IMR-90 (cell line): ENCODE data around the gene ZNF831. TPM values are rescaled to one million over a fixed set of nuclear protein-coding genes. Genes with fewer than 3 reads are reported as not detected.

Experiments
- ATAC-seq: fragments of 200-7000 bp; cut with Tn5 transposase; 2 replicates; pipeline ENCODE4 v1.9.1; 2020; ENCODE audit warnings: low read depth, mild to moderate bottlenecking, moderate library complexity
- BruUV-seq: library from RNA; stranded (reverse); fragments of 400-500 nt; replicated peaks from 2 replicates; lab custom pipeline; 2021; lab: Mats Ljungman, UMichigan
- CTCF ChIA-PET: fragments of 300-600 bp; formaldehyde crosslinking; extraction: SDS; loops from one replicate; lab custom pipeline; 2021; ENCODE audit warnings: antibody characterized with exemption; lab: Yijun Ruan, JAX
- POLR2A ChIA-PET: fragments of 300-600 bp; sonication (Branson Sonifier 250); formaldehyde crosslinking; loops from one replicate; lab custom pipeline; 2022; ENCODE audit warnings: antibody characterized with exemption; ENCODE audit not compliant: unreplicated experiment; lab: Charles Lee
- DNase-seq: peaks from one replicate; pipeline ENCODE4 v3.0.0; 2013
- H2AFZ ChIP-seq: replicated peaks from 2 replicates; pipeline ENCODE3; 2013; ENCODE audit warnings: low read length, mild to moderate bottlenecking; ENCODE audit not compliant: poor library complexity
- H2AK5ac ChIP-seq: 2 replicates; pipeline ENCODE4 v1.6.1; 2013; ENCODE audit warnings: low read depth, low read length, inconsistent platforms
- H2AK9ac ChIP-seq: replicated peaks from 2 replicates; pipeline ENCODE3; 2013; ENCODE audit warnings: mild to moderate bottlenecking, low read depth, low read length, moderate library complexity; ENCODE audit not compliant: poor library complexity
- H2BK120ac ChIP-seq: 2 replicates; pipeline ENCODE4 v1.6.1; 2013; ENCODE audit warnings: low read depth, low read length, inconsistent platforms
- H2BK15ac ChIP-seq: 3 replicates; pipeline ENCODE4 v1.6.1; 2013; ENCODE audit warnings: low read depth, low read length, inconsistent platforms
- H2BK20ac ChIP-seq: 2 replicates; pipeline ENCODE4 v1.6.1; 2013; ENCODE audit warnings: low read depth, mild to moderate bottlenecking, inconsistent platforms, low read length, moderate library complexity
- H2BK5ac ChIP-seq: 2 replicates; pipeline ENCODE4 v1.6.1; 2013; ENCODE audit warnings: mild to moderate bottlenecking, low read depth, low read length, inconsistent platforms; ENCODE audit not compliant: poor library complexity, severe bottlenecking
- H3K14ac ChIP-seq: replicated peaks from 2 replicates; pipeline ENCODE4 v1.6.1; 2013; ENCODE audit warnings: low read depth, low read length, inconsistent platforms
- H3K18ac ChIP-seq: 2 replicates; pipeline ENCODE4 v1.6.1; 2013; ENCODE audit warnings: low read depth, low read length, control low read depth
- H3K23ac ChIP-seq: 2 replicates; pipeline ENCODE4 v1.6.1; 2013; ENCODE audit warnings: low read depth, low read length, inconsistent platforms
- H3K27ac ChIP-seq: 2 replicates; pipeline ENCODE4 v1.5.1; 2013; ENCODE audit warnings: mild to moderate bottlenecking, control low read depth, low read length; ENCODE audit not compliant: insufficient read depth
- H3K27me3 ChIP-seq: 2 replicates; pipeline ENCODE4 v1.6.1; 2013; ENCODE audit warnings: low read length; ENCODE audit not compliant: control insufficient read depth, insufficient read depth
- H3K36me3 ChIP-seq: 2 replicates; pipeline ENCODE4 v1.6.1; 2013; ENCODE audit warnings: low read length, mixed read lengths; ENCODE audit not compliant: control insufficient read depth, insufficient read depth
- H3K4ac ChIP-seq: 2 replicates; pipeline ENCODE4 v1.6.1; 2013; ENCODE audit warnings: low read depth, low read length, inconsistent platforms
- H3K4me1 ChIP-seq: 2 replicates; pipeline ENCODE4 v1.6.1; 2013; ENCODE audit warnings: low read length, mixed read lengths; ENCODE audit not compliant: control insufficient read depth, insufficient read depth
- H3K4me2 ChIP-seq: 2 replicates; pipeline ENCODE4 v1.6.1; 2013; ENCODE audit warnings: low read depth, mild to moderate bottlenecking, control low read depth, low read length, moderate library complexity
- H3K4me3 ChIP-seq: 2 replicates; pipeline ENCODE4 v1.5.1; 2013; ENCODE audit warnings: low read depth, mild to moderate bottlenecking, control low read depth, low read length, moderate library complexity; ENCODE audit not compliant: insufficient read depth
- H3K56ac ChIP-seq: 2 replicates; pipeline ENCODE4 v1.6.1; 2013; ENCODE audit warnings: low read length, inconsistent platforms; ENCODE audit not compliant: insufficient read depth; ENCODE audit errors: extremely low read depth
- H3K79me1 ChIP-seq, 2 experiments: 2 replicates each; pipeline ENCODE4 v1.6.1; 2013; ENCODE audit warnings: low read length in 2 of 2, inconsistent platforms in 1 of 2, low read depth in 1 of 2
- H3K9ac ChIP-seq: 2 replicates; pipeline ENCODE4 v1.6.1; 2013; ENCODE audit warnings: low read depth, low read length, control low read depth
- H3K9me1 ChIP-seq: 2 replicates; pipeline ENCODE4 v1.6.1; 2013; ENCODE audit warnings: low read length, inconsistent platforms; ENCODE audit not compliant: insufficient read depth
- H3K9me3 ChIP-seq: 2 replicates; pipeline ENCODE4 v1.6.1; 2013; ENCODE audit warnings: low read length; ENCODE audit not compliant: control insufficient read depth, insufficient read depth
- H4K20me1 ChIP-seq: 2 replicates; pipeline ENCODE4 v1.6.1; 2013; ENCODE audit warnings: low read length, inconsistent platforms; ENCODE audit not compliant: insufficient read depth
- H4K5ac ChIP-seq: 2 replicates; pipeline ENCODE4 v1.6.1; 2013; ENCODE audit warnings: mild to moderate bottlenecking, low read depth, low read length, control low read depth
- H4K8ac ChIP-seq, 2 experiments: 2 replicates each; pipeline ENCODE4 v1.6.1; 2013; ENCODE audit warnings: low read depth in 2 of 2, low read length in 2 of 2, control low read depth in 1 of 2, inconsistent platforms in 1 of 2
- H4K91ac ChIP-seq: 2 replicates; pipeline ENCODE4 v1.6.1; 2013; ENCODE audit warnings: low read depth, low read length, inconsistent platforms; ENCODE audit not compliant: insufficient read depth
- BHLHE40 ChIP-seq: fragments of 150-350 bp; IDR thresholded peaks from 2 replicates; pipeline ENCODE4 v1.6.1; 2016; ENCODE audit warnings: mild to moderate bottlenecking, low read depth, low read length
- CEBPB ChIP-seq: IDR thresholded peaks from 2 replicates; pipeline ENCODE4 v1.6.1; 2012; ENCODE audit warnings: low read depth, low read length, improper control_type of control experiment
- CHD1 ChIP-seq: IDR thresholded peaks from 2 replicates; pipeline ENCODE4 v1.6.1; 2012; ENCODE audit warnings: low read depth, low read length, improper control_type of control experiment
- CTCF ChIP-seq: conservative IDR thresholded peaks from 2 replicates; pipeline ENCODE4 v1.5.1; 2012; ENCODE audit warnings: mild to moderate bottlenecking, low read depth, low read length, improper control_type of control experiment
- ELK1 ChIP-seq: fragments of 150-350 bp; IDR thresholded peaks from 2 replicates; pipeline ENCODE4 v1.6.1; 2016; ENCODE audit warnings: low read depth, mild to moderate bottlenecking, low read length, moderate library complexity, borderline replicate concordance
- FOS ChIP-seq: fragments of 150-350 bp; IDR thresholded peaks from 2 replicates; pipeline ENCODE4 v1.6.1; 2016; ENCODE audit warnings: low read depth, low read length
- MAFK ChIP-seq: IDR thresholded peaks from 2 replicates; pipeline ENCODE4 v1.6.1; 2012; ENCODE audit warnings: low read depth, low read length, improper control_type of control experiment
- MAZ ChIP-seq: IDR thresholded peaks from 2 replicates; pipeline ENCODE4 v1.6.1; 2012; ENCODE audit warnings: low read depth, mild to moderate bottlenecking, low read length, improper control_type of control experiment, moderate library complexity, borderline replicate concordance
- MXI1 ChIP-seq: IDR thresholded peaks from 2 replicates; pipeline ENCODE4 v1.6.1; 2012; ENCODE audit warnings: low read depth, mild to moderate bottlenecking, low read length, moderate library complexity, borderline replicate concordance
- NFE2L2 ChIP-seq: fragments of 150-350 bp; IDR thresholded peaks from 2 replicates; pipeline ENCODE4 v1.6.1; 2016; ENCODE audit warnings: low read depth, mild to moderate bottlenecking, low read length
- POLR2A ChIP-seq: IDR thresholded peaks from 2 replicates; pipeline ENCODE4 v1.6.1; 2012; ENCODE audit warnings: mild to moderate bottlenecking, low read depth, low read length
- RAD21 ChIP-seq: IDR thresholded peaks from 2 replicates; pipeline ENCODE4 v1.6.1; 2012; ENCODE audit warnings: low read length, improper control_type of control experiment
- RCOR1 ChIP-seq: IDR thresholded peaks from 2 replicates; pipeline ENCODE4 v1.6.1; 2012; ENCODE audit warnings: mild to moderate bottlenecking, low read length, improper control_type of control experiment; ENCODE audit not compliant: insufficient replicate concordance
- RFX5 ChIP-seq: IDR thresholded peaks from 2 replicates; pipeline ENCODE4 v1.8.0; 2012; ENCODE audit warnings: low read depth, mild to moderate bottlenecking, low read length, moderate library complexity
- SMC3 ChIP-seq: fragments of 150-350 bp; IDR thresholded peaks from 2 replicates; pipeline ENCODE4 v1.6.1; 2016; ENCODE audit warnings: low read depth, mild to moderate bottlenecking, antibody characterized with exemption, low read length, moderate library complexity
- USF2 ChIP-seq: fragments of 150-350 bp; IDR thresholded peaks from 2 replicates; pipeline ENCODE4 v1.6.1; 2017; ENCODE audit warnings: mild to moderate bottlenecking, antibody characterized with exemption, low read length, low read depth
- WGBS, 2 experiments: methylation state at CpG; one replicate each; pipeline versions ENCODE4 v1.1.5 to v1.1.7; 2013; ENCODE audit warnings: missing lambda C conversion rate in 2 of 2; ENCODE audit not compliant: insufficient read length in 1 of 2; ENCODE audit errors: extremely low coverage in 2 of 2; 5-methylcytosine and 5-hydroxymethylcytosine counted together
- dilution Hi-C: fragments of 300-500 bp; cut with HindIII; formaldehyde crosslinking; loops from one replicate; pipeline ENCODE4 v1.14.3; 2018; ENCODE audit warnings: low sequenced_read_pairs; ENCODE audit not compliant: unreplicated experiment
- in situ Hi-C: fragments of 300-500 bp; cut with MboI; formaldehyde crosslinking; loops from 3 replicates; pipeline ENCODE4 v1.14.3; 2019; ENCODE audit warnings: low sequenced_read_pairs, inconsistent platforms, mixed read lengths
- intact Hi-C: fragments of 100-400 bp; cut with micrococcal nuclease; formaldehyde crosslinking; loops from 2 replicates; pipeline ENCODE4 v1.10.0; 2022
- polyA plus RNA-seq, 3 experiments: library from polyadenylated mRNA; depleted of rRNA; stranded (reverse); fragments of >200 nt; gene quantifications; 2 replicates each; pipeline ENCODE4 v1.2.3, GENCODE V29; 2012; ENCODE audit warnings: low replicate concordance in 1 of 3
- total RNA-seq: library from RNA; depleted of rRNA; stranded (reverse); fragments of >200 nt; gene quantifications from 2 replicates; pipeline ENCODE4 v1.2.3, GENCODE V29; 2012

ZNF831 gene
- total and polyA plus RNA-seq, 2 of the 4 experiments (the other 2 are of a cell fraction): not detected

GRCh38 chr20:59219211-59219610, 55.6 kb downstream of the ZNF831 start:
- no peak overlapping the region for H4K5ac ChIP-seq
- H3K56ac ChIP-seq: no peak overlapping the region
- no peak overlapping the region for H2BK5ac ChIP-seq
- no peak overlapping the region for H3K14ac ChIP-seq
- no peak for DNase-seq
- H3K4me2 ChIP-seq: no peak overlapping the region
- H2AFZ ChIP-seq: no peak overlapping the region
- no peaks in the 10 kb centered on the region for H3K79me1 ChIP-seq
- peaks cover 39% of the 10 kb centered on the region for H3K27me3 ChIP-seq
- ChIA-PET CTCF (no interaction called here), POLR2A (no interaction called here)
- H3K9me3 ChIP-seq: no peaks in the 10 kb centered on the region
- H2AK5ac ChIP-seq: no peak overlapping the region
- in situ Hi-C loops: no loop called here
- dilution Hi-C loops: no loop called here
- H2AK9ac ChIP-seq: no peak overlapping the region
- BruUV-seq: no TSS peak
- H2BK120ac ChIP-seq: no peak overlapping the region
- no peak overlapping the region for H3K4me3 ChIP-seq
- 30% methylated on average over 5 of the region's 8 CpGs; no CpG with 5 or more reads in 1 of the 2 experiments for WGBS, 2 experiments
- TF ChIP-seq BHLHE40: no peak
- no peak for TF ChIP-seq NFE2L2
- TF ChIP-seq CEBPB: no peak
- no peak for TF ChIP-seq CHD1
- no peak for TF ChIP-seq MXI1
- TF ChIP-seq RFX5: no peak
- no peak for TF ChIP-seq FOS
- TF ChIP-seq ELK1: no peak
- no peak for TF ChIP-seq MAFK
- no peak for TF ChIP-seq POLR2A
- TF ChIP-seq RCOR1: no peak
- no peak for TF ChIP-seq RAD21
- TF ChIP-seq USF2: no peak
- TF ChIP-seq SMC3: no peak
- no peak for TF ChIP-seq CTCF
- no peak for TF ChIP-seq MAZ
- no peak for ATAC-seq
- H3K23ac ChIP-seq: no peak overlapping the region
- no peaks in the 10 kb centered on the region for H3K9me1 ChIP-seq
- intact Hi-C loops: no loop called here
- H4K91ac ChIP-seq: no peak overlapping the region
- no peak overlapping the region for H3K4ac ChIP-seq
- no peak overlapping the region for H2BK15ac ChIP-seq
- H2BK20ac ChIP-seq: no peak overlapping the region
- H3K18ac ChIP-seq: no peak overlapping the region
- H3K36me3 ChIP-seq: no peaks in the 10 kb centered on the region
- H3K4me1 ChIP-seq: no peaks in the 10 kb centered on the region
- no peak overlapping the region for H3K9ac ChIP-seq
- no peaks in the 10 kb centered on the region for H4K20me1 ChIP-seq
- no peak overlapping the region for H3K27ac ChIP-seq
- no peak overlapping the region for H4K8ac ChIP-seq
